KMS-11 (cell line): Measurements from ENCODE around the gene ZNF418.

Experiments
- H2AFZ ChIP-seq: fragments of 200-600 bp; sonication (generic); 2 replicates; pipeline ENCODE4 v1.6.1; 2016; ENCODE audit warnings: antibody characterized with exemption, mixed run types, low read depth
- H3K27ac ChIP-seq: fragments of 200-600 bp; sonication (generic); 2 replicates; pipeline ENCODE4 v1.6.1; 2016; ENCODE audit warnings: mild to moderate bottlenecking, mixed run types
- H3K27me3 ChIP-seq: fragments of 200-600 bp; sonication (generic); 2 replicates; pipeline ENCODE4 v1.6.1; 2017; ENCODE audit warnings: mild to moderate bottlenecking, low read depth, mixed run types, moderate library complexity; ENCODE audit not compliant: insufficient read depth
- H3K36me3 ChIP-seq: fragments of 200-600 bp; sonication (generic); 2 replicates; pipeline ENCODE4 v1.6.1; 2017; ENCODE audit warnings: mild to moderate bottlenecking, mixed run types; ENCODE audit not compliant: insufficient read depth
- H3K4me1 ChIP-seq: fragments of 200-600 bp; sonication (generic); 2 replicates; pipeline ENCODE4 v1.6.1; 2016; ENCODE audit warnings: mild to moderate bottlenecking, low read depth, mixed run types; ENCODE audit not compliant: poor library complexity, severe bottlenecking
- H3K4me2 ChIP-seq: fragments of 200-600 bp; sonication (generic); 2 replicates; pipeline ENCODE4 v1.7.0; 2016; ENCODE audit warnings: mild to moderate bottlenecking, mixed run types
- H3K4me3 ChIP-seq: fragments of 200-600 bp; sonication (generic); IDR thresholded peaks from 2 replicates; pipeline ENCODE4 v1.6.1; 2017; ENCODE audit warnings: low read depth, low read length, mixed read lengths; ENCODE audit not compliant: insufficient read depth
- H3K79me2 ChIP-seq: fragments of 200-600 bp; sonication (generic); 2 replicates; pipeline ENCODE4 v1.6.1; 2016; ENCODE audit warnings: low read depth, mixed run types; ENCODE audit not compliant: insufficient read depth
- H3K9ac ChIP-seq: fragments of 200-600 bp; sonication (generic); 2 replicates; pipeline ENCODE4 v1.6.1; 2016; ENCODE audit warnings: mild to moderate bottlenecking, mixed run types
- H4K20me1 ChIP-seq: fragments of 200-600 bp; sonication (generic); 2 replicates; pipeline ENCODE4 v1.6.1; 2016; ENCODE audit warnings: mild to moderate bottlenecking, mixed run types; ENCODE audit not compliant: insufficient read depth
- TF ChIP-seq, protein P1 (sequence below): fragments of 200-600 bp; sonication (generic); conservative IDR thresholded peaks from 2 replicates; pipeline ENCODE4 v1.6.1; 2017; ENCODE audit warnings: low read depth, mild to moderate bottlenecking, antibody characterized with exemption, low read length, moderate library complexity, mixed read lengths

The ZNF418 gene

DNA sequence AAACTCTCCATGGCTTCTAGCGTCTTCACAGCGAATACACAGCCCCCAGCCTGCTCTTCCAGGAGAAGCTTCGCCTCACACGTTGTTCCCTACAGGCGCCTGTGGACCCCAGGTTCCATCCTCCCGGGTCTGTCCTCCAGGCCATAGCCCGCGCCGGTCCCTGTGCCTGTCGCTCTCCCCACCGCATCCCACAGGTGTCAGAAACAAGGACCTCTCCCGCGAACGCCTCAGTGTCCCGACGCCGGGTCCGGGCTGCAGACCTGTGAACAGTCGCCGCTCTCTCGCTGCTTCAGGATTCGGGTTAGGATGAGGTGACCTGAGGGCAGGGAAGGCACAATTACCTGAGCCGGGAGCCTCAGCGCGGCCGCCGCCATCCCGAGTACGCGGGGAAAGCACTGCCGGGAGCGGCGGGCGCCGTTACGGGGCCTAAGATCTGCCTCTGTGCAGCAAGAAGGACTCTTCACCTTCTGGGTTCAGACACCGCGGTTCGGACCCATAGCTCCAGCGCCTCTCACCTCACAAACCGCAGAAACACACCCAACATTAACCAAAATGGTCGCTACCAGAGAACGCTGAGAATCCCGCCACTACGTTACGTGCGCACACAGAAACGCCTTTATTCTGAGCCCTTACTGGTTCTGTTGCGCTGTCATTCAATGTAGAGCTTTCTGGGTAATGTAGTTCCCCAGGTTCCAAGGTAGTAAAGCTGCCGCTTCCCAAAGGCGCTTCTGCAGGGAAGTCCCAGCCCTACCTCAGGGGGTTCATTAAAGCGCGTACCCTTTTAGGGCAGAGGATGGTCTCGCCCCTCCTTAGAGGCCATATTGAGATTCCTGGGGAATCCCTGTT, at the start of gene ZNF418:
Gene ZNF418 (minus strand): TSS at position 583 of the 846 bp plus-strand sequence. CDS start 1,580 bp downstream, outside the sequence.
- Histone ChIP-seq H3K27ac (no peak within 1 kb of the TSS), H3K4me2 (no peak within 1 kb of the TSS), H3K9ac (no peak within 1 kb of the TSS), H2AFZ (no peak within 1 kb of the TSS), H3K79me2 (no peaks in the 10 kb centered on the region), H4K20me1 (no peaks in the 10 kb centered on the region), H3K27me3 (peaks cover 5% of the 10 kb centered on the region; the same call in 1 of the 2 replicates), H3K4me3 (no peak within 1 kb of the TSS), H3K36me3 (no peaks in the 10 kb centered on the region), H3K4me1 (no peaks in the 10 kb centered on the region)
- TF ChIP-seq, protein P1, sequence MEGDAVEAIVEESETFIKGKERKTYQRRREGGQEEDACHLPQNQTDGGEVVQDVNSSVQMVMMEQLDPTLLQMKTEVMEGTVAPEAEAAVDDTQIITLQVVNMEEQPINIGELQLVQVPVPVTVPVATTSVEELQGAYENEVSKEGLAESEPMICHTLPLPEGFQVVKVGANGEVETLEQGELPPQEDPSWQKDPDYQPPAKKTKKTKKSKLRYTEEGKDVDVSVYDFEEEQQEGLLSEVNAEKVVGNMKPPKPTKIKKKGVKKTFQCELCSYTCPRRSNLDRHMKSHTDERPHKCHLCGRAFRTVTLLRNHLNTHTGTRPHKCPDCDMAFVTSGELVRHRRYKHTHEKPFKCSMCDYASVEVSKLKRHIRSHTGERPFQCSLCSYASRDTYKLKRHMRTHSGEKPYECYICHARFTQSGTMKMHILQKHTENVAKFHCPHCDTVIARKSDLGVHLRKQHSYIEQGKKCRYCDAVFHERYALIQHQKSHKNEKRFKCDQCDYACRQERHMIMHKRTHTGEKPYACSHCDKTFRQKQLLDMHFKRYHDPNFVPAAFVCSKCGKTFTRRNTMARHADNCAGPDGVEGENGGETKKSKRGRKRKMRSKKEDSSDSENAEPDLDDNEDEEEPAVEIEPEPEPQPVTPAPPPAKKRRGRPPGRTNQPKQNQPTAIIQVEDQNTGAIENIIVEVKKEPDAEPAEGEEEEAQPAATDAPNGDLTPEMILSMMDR, result no peak

DNA sequence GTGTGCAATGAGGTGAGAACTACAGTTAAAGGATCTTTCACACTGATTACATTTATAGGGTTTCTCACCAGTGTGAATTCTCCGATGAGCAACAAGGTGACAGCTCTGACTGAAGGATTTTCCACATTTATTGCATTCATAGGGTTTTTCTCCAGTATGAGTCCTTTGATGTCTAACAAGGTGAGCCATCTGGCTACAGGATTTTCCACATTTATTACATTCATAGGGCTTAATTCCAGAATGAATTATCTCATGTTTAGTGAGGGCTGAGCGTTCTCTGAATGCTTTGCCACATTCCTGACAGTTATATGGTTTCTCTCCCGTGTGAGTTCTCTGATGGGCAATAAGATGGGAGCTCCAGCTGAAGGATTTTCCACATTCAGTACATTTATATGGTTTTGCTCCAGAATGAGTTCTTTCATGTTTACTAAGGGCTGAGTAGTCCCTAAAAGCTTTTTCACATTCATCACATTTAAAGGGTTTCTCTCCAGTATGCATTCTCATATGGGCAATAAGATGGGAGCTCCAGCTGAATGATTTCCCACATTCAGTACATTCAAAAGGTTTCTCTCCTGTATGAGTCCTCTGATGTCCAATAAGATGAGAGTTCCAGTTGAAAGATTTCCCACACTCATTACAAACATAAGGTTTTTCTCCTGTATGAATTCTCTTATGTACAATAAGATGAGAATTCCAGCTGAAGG, 43.5 kb upstream of the ZNF418 start:
- H3K36me3 ChIP-seq, result no peaks in the 10 kb centered on the region
- no peaks in the 10 kb centered on the region for H4K20me1 ChIP-seq
- H3K27me3 ChIP-seq, result no peaks in the 10 kb centered on the region
- no peaks in the 10 kb centered on the region for H3K4me1 ChIP-seq
- no peak overlapping the region for H3K9ac ChIP-seq
- TF ChIP-seq, protein P1, result no peak
- H3K4me3 ChIP-seq, result no peak overlapping the region
- no peaks in the 10 kb centered on the region for H3K79me2 ChIP-seq
- H3K27ac ChIP-seq, result no peak overlapping the region
- no peak overlapping the region for H3K4me2 ChIP-seq
- H2AFZ ChIP-seq, result no peak overlapping the region

- Histone ChIP-seq H3K79me2 (no peaks in the 10 kb centered on the region), H3K27me3 (no peaks in the 10 kb centered on the region), H2AFZ (no peak within 1 kb of the TSS), H3K4me2 (no peak within 1 kb of the TSS), H3K4me3 (no peak within 1 kb of the TSS), H3K4me1 (no peaks in the 10 kb centered on the region), H3K9ac (no peak within 1 kb of the TSS), H3K36me3 (no peaks in the 10 kb centered on the region), H4K20me1 (no peaks in the 10 kb centered on the region), H3K27ac (no peak within 1 kb of the TSS)
- TF ChIP-seq, protein P1, result no peak
Measured at GRCh38 chr19:57974434-57974833, 39.2 kb upstream of the ZNF418 start, which contains the start of gene C19orf18. Gene C19orf18, minus strand, starts transcription at chr19:57974534. Its CDS starts 102 bp downstream, at chr19:57974432.

DNA sequence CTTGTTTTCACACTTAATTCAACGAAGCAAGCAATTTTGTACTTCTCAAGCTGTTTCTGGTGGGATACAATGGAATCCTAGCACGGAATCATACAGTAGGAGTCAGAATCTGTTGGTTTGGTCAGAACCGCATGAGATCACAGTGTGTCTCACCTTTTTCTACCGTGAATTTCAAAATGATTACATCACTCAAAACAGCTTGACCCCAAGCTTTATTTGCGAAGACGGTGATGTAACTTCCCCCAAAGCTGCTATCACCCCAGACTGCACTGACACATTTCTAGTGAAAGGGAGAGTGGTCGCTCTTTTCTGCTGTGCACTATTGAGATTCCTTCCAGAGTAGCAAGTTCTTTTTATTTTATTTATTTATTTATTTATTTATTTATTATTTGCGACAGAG, 29.6 kb upstream of the ZNF418 start:
- Histone ChIP-seq H3K4me3 (no peak overlapping the region), H3K4me2 (no peak overlapping the region), H4K20me1 (no peaks in the 10 kb centered on the region), H3K4me1 (no peaks in the 10 kb centered on the region), H3K79me2 (no peaks in the 10 kb centered on the region), H3K27ac (no peak overlapping the region), H3K27me3 (no peaks in the 10 kb centered on the region; the same call in 1 of the 2 replicates), H3K9ac (no peak overlapping the region), H3K36me3 (no peaks in the 10 kb centered on the region), H2AFZ (no peak overlapping the region)
- TF ChIP-seq, protein P1, result no peak
